GM19395 (cell line): ENCODE data around the gene CCNG2.

Experiments
- ATAC-seq: cut with Tn5 transposase; IDR thresholded peaks from one replicate; pipeline ENCODE4 v1.9.1; 2021; ENCODE audit warnings: mild to moderate bottlenecking, moderate library complexity; ENCODE audit not compliant: unreplicated experiment

The CCNG2 gene

GRCh38 chr4:77201343-77201742 is 44.3 kb downstream of the CCNG2 start:
- no peak for ATAC-seq

- no peak for ATAC-seq
Measured at GRCh38 chr4:77201857-77202256, 44.9 kb downstream of the CCNG2 start.

- ATAC-seq = no peak
Measured at GRCh38 chr4:77202491-77202890, 45.5 kb downstream of the CCNG2 start.

GRCh38 chr4:77203380-77204197 is 46.6 kb downstream of the CCNG2 start:
- peak; percentile 89 for ATAC-seq

GRCh38 chr4:77204621-77205020 is 47.6 kb downstream of the CCNG2 start:
- ATAC-seq = no peak

- no peak for ATAC-seq
Measured at GRCh38 chr4:77209012-77209411, 52.0 kb downstream of the CCNG2 start.

DNA sequence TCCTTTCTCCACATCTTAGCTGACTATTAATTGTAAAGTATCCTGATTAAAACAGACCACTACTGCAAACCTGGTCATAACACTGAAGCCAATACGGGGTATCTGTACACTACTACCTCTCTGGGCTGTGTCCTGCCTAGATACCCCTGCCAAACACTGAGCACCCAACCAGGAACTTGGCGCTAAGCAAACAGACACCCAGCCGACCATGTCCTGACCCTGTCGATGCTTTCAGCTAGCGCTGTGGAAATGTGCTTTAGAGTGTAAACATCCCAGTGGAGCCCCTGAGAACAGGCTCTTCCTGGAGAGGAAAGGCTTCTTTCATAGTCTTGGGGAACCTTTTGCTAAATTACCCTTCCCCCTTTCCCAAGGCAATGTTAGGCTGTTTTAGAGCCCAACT is 52.9 kb downstream of the CCNG2 start:
- no peak for ATAC-seq

DNA sequence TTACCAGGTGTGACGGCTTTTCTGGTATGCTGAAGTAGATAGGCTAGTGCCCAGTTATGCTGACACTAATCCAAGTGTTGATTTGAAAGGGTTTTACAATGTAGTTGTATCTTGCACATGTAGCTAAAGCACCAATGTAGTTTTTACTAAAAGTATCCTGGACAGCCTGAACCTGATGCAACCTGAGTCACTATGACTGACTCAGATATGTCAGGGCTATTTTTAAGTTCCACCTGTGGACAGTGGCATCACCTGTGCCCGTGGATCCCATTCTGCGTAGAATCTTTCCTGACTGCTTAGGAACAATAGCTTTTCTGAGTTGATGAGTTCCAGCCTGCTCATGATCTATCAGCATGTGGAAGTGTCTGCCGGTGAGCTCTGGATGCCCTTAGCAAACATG is 58.1 kb downstream of the CCNG2 start:
- ATAC-seq = no peak

DNA sequence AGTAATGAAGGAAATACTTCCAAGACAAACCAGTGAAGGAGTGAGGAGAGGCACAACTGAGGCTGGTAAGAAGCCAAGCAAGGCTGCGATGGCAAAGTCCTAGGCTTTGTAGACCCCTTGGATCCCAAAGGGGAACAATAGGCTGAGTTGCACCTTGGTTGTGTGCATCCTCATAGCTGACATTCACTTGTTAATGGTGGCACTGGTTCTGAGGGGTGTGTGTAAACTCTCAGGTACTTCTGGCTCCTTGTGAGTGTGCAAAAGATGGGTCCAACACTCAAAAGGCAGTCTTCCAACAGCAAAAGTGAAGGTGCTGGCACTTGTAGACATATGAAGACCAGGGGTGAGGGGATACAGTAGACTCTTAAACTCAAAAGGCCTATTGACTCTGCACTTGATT is 60.5 kb downstream of the CCNG2 start:
- no peak for ATAC-seq

DNA sequence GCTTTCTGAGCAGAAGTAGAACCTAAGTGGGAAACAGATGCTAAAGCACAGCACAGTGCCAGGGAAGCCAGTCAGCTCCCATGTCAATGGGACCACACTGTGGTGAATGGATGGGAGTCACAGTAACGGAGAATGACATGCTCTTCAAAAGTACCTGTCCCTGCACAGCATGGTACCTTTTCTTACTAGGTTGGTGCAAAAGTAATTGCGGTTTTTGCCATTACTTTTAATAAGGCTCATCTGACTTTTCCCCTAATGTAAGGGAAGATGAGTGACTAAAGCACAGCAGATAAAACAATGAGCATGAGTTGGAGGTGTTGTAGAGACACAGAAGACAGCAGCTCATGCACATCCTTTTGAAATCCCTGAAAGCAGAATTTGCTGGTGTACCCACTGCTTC is 62.3 kb downstream of the CCNG2 start:
- ATAC-seq = no peak
